ENCODE results near the gene LCT.

LCT gene

GRCh38 chr2:135768863-135769262, 68.1 kb downstream of the LCT start:
- Histone ChIP-seq H3K4me3 (replicated peaks; ENCODE audit: insufficient read depth, low read length) (no peak overlapping the region), H3K27ac (replicated peaks) (no peak overlapping the region), H3K27me3 (ENCODE audit: insufficient read depth, poor library complexity, severe bottlenecking) (no peaks in the 10 kb centered on the region)
- DNase-seq (ENCODE audit: low read depth in 1 of 2, low spot score in 1 of 2) = no peak
- TF ChIP-seq POLR2AphosphoS5 (IDR thresholded peaks at IDR 0.05; ENCODE audit: low read depth) = no peak
- no peak for TF ChIP-seq GABPA (IDR thresholded peaks at IDR 0.05; ENCODE audit: low read depth)

- TF ChIP-seq SPI1 (IDR thresholded peaks at IDR 0.05; ENCODE audit: borderline replicate concordance, low read depth) (no peak), GABPA (IDR thresholded peaks at IDR 0.05; ENCODE audit: low read depth) (no peak), POLR2AphosphoS5 (IDR thresholded peaks at IDR 0.05; ENCODE audit: low read depth) (no peak)
- TF ChIP-seq, protein P1, sequence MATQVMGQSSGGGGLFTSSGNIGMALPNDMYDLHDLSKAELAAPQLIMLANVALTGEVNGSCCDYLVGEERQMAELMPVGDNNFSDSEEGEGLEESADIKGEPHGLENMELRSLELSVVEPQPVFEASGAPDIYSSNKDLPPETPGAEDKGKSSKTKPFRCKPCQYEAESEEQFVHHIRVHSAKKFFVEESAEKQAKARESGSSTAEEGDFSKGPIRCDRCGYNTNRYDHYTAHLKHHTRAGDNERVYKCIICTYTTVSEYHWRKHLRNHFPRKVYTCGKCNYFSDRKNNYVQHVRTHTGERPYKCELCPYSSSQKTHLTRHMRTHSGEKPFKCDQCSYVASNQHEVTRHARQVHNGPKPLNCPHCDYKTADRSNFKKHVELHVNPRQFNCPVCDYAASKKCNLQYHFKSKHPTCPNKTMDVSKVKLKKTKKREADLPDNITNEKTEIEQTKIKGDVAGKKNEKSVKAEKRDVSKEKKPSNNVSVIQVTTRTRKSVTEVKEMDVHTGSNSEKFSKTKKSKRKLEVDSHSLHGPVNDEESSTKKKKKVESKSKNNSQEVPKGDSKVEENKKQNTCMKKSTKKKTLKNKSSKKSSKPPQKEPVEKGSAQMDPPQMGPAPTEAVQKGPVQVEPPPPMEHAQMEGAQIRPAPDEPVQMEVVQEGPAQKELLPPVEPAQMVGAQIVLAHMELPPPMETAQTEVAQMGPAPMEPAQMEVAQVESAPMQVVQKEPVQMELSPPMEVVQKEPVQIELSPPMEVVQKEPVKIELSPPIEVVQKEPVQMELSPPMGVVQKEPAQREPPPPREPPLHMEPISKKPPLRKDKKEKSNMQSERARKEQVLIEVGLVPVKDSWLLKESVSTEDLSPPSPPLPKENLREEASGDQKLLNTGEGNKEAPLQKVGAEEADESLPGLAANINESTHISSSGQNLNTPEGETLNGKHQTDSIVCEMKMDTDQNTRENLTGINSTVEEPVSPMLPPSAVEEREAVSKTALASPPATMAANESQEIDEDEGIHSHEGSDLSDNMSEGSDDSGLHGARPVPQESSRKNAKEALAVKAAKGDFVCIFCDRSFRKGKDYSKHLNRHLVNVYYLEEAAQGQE (IDR thresholded peaks at IDR 0.05; ENCODE audit: insufficient replicate concordance, low read depth) = no peak
- TF ChIP-seq, protein P2, sequence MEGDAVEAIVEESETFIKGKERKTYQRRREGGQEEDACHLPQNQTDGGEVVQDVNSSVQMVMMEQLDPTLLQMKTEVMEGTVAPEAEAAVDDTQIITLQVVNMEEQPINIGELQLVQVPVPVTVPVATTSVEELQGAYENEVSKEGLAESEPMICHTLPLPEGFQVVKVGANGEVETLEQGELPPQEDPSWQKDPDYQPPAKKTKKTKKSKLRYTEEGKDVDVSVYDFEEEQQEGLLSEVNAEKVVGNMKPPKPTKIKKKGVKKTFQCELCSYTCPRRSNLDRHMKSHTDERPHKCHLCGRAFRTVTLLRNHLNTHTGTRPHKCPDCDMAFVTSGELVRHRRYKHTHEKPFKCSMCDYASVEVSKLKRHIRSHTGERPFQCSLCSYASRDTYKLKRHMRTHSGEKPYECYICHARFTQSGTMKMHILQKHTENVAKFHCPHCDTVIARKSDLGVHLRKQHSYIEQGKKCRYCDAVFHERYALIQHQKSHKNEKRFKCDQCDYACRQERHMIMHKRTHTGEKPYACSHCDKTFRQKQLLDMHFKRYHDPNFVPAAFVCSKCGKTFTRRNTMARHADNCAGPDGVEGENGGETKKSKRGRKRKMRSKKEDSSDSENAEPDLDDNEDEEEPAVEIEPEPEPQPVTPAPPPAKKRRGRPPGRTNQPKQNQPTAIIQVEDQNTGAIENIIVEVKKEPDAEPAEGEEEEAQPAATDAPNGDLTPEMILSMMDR (IDR thresholded peaks at IDR 0.05; ENCODE audit: insufficient read depth, low read length) = no peak
- DNase-seq (ENCODE audit: low read depth in 1 of 2, low spot score in 1 of 2) = no peak
- H3K27ac ChIP-seq (replicated peaks) = no peak overlapping the region
These were observed 74.5 kb downstream of the LCT start for GRCh38 chr2:135762530-135762929.

DNA sequence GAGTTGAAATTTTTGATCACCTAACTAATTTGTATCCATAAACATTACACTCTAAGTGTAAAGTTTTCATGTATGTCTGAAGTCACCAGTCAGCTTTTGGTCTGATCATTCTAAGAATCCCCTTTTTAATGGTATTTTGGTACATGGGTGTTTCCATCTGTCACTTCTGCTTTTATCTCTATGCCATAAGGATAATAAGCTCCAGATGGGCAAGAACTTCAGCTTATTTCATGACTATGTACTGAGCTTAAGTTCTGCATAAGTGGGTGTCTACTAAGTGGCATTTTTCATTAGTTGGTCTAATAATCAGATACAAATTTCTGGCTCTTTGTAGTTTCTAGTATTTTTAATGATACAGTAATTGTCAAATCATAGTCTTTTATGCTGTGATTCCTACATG, 75.0 kb downstream of the LCT start:
- DNase-seq (ENCODE audit: low read depth in 1 of 2, low spot score in 1 of 2) = no peak
- H3K27ac ChIP-seq (replicated peaks) = no peak overlapping the region
- H3K4me3 ChIP-seq (replicated peaks; ENCODE audit: insufficient read depth, low read length) = no peak overlapping the region
- TF ChIP-seq GABPA (IDR thresholded peaks at IDR 0.05; ENCODE audit: low read depth) (no peak), SPI1 (IDR thresholded peaks at IDR 0.05; ENCODE audit: borderline replicate concordance, low read depth) (peak; percentile 17; the same call in 1 of the 2 replicates)
- TF ChIP-seq, protein P2 (IDR thresholded peaks at IDR 0.05; ENCODE audit: insufficient read depth, low read length) = no peak
- H3K27me3 ChIP-seq (ENCODE audit: insufficient read depth, poor library complexity, severe bottlenecking) = no peaks in the 10 kb centered on the region

More at GRCh38 chr2:135762530-135762929, 74.5 kb downstream of the LCT start:
- H3K27me3 ChIP-seq (ENCODE audit: insufficient read depth, poor library complexity, severe bottlenecking) = no peaks in the 10 kb centered on the region
- no peak overlapping the region for H3K4me3 ChIP-seq (replicated peaks; ENCODE audit: insufficient read depth, low read length)

- DNase-seq (ENCODE audit: low read depth in 1 of 2, low spot score in 1 of 2) = no peak
- H3K27me3 ChIP-seq (ENCODE audit: insufficient read depth, poor library complexity, severe bottlenecking) = no peaks in the 10 kb centered on the region
- H3K4me3 ChIP-seq (replicated peaks; ENCODE audit: insufficient read depth, low read length) = no peak overlapping the region
- TF ChIP-seq GABPA (IDR thresholded peaks at IDR 0.05; ENCODE audit: low read depth) = no peak
- TF ChIP-seq POLR2AphosphoS5 (IDR thresholded peaks at IDR 0.05; ENCODE audit: low read depth) = no peak
- TF ChIP-seq, protein P1 (IDR thresholded peaks at IDR 0.05; ENCODE audit: insufficient replicate concordance, low read depth) = no peak
- TF ChIP-seq, protein P2 (IDR thresholded peaks at IDR 0.05; ENCODE audit: insufficient read depth, low read length) = no peak
- TF ChIP-seq SPI1 (IDR thresholded peaks at IDR 0.05; ENCODE audit: borderline replicate concordance, low read depth) = no peak
- no peak overlapping the region for H3K27ac ChIP-seq (replicated peaks)
These were observed 80.3 kb downstream of the LCT start for GRCh38 chr2:135756692-135757091.
